Testis (tissue), 3 donors: ENCODE results near the gene ZBTB20. TPM values are rescaled to one million over a fixed set of nuclear protein-coding genes. Genes with fewer than 3 reads are reported as not detected.

Experiments used
- DNase-seq: peaks from one replicate; pipeline ENCODE4 v3.0.0-alpha.2; 2019
- H3K27ac ChIP-seq, 2 donors: fragments of 200-600 bp; sonication (generic); one replicate each; pipeline ENCODE4 v1.5.1; 2019
- H3K27me3 ChIP-seq: fragments of 200-600 bp; sonication (generic); one replicate; pipeline ENCODE4 v1.5.1; 2019
- H3K36me3 ChIP-seq: fragments of 200-600 bp; sonication (generic); one replicate; pipeline ENCODE4 v1.5.1; 2017; ENCODE audit warnings: low read depth; ENCODE audit errors: missing control alignments
- H3K4me1 ChIP-seq: fragments of 200-600 bp; sonication (generic); one replicate; pipeline ENCODE4 v1.5.1; 2019
- H3K4me3 ChIP-seq, 2 donors: fragments of 200-600 bp; sonication (generic); one replicate each; pipeline ENCODE4 v1.5.1; 2017 to 2019
- H3K9me3 ChIP-seq: fragments of 200-600 bp; sonication (generic); one replicate; pipeline ENCODE4 v1.5.1; 2017
- POLR2A ChIP-seq: fragments of 450-650 bp; IDR thresholded peaks from one replicate; pipeline ENCODE4 v1.6.1; 2017; ENCODE audit warnings: antibody characterized with exemption, mild to moderate bottlenecking, moderate library complexity
- WGBS, 2 donors: methylation state at CpG; one replicate each; pipeline ENCODE4 v1.1.5; 2018; 5-methylcytosine and 5-hydroxymethylcytosine counted together
- intact Hi-C: fragments of 100-400 bp; cut with DNase I; formaldehyde crosslinking; loops from one replicate; pipeline ENCODE4 v1.15.1; 2023; ENCODE audit warnings: low total_unique reads
- polyA plus RNA-seq: library from polyadenylated mRNA; stranded (reverse); fragments of 350-450 nt; fragmentation: Illumina TruSeq; extraction: RNeasy Lipid Tissue Mini Kit (QIAGEN cat#74804); gene quantifications from one replicate; pipeline ENCODE4 v1.2.3, GENCODE V29; 2014; ENCODE audit warnings: low read depth, low replicate concordance; ENCODE audit not compliant: insufficient read depth
- total RNA-seq, 2 donors: library from RNA; depleted of rRNA; stranded (reverse); fragments of >200 nt; gene quantifications; one replicate each; pipeline ENCODE4 v1.2.3, GENCODE V29; 2016
- TF ChIP-seq, protein P1 (sequence below), 3 experiments: fragments of 450-650 bp in 2 of 3; fragments of 200-600 bp in 1 of 3; sonication (generic) in 1 of 3; IDR thresholded peaks; one replicate each; pipeline ENCODE4 v1.5.1; 2016 to 2019; ENCODE audit warnings: antibody characterized with exemption in 3 of 3, mild to moderate bottlenecking in 2 of 3, moderate library complexity in 1 of 3

Gene ZBTB20
- total and polyA plus RNA-seq, 3 donors from 2014 or later, result 36.8 to 179 (median 126) TPM

DNA sequence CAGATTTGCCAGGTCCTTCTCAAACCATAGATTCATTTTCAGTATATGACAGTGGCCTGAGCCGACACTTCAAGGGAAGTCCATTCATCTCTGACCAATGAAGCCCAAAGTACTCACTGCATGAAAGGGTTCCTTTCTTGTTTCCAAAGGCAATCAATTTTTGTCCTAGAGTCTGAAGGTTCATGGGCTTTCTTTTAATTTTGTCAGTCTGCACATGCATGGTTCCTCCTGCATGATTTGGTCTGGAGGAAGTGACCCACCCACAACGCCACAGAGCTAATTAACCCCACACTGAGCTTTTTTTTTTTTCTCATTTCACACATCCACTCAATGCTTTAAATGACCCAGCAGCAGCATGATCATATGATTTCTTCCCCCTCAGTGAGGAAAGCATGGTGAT, 636.9 kb downstream of the ZBTB20 start:
- H3K9me3 ChIP-seq, result no peaks in the 10 kb centered on the region
- H3K4me3 ChIP-seq, result no peak overlapping the region
- WGBS, 2 donors, result 78 to 93% methylated on average over 2 of the region's 2 CpGs
- H3K27ac ChIP-seq, result no peak overlapping the region
- DNase-seq, result no peak
- TF ChIP-seq, protein P1, sequence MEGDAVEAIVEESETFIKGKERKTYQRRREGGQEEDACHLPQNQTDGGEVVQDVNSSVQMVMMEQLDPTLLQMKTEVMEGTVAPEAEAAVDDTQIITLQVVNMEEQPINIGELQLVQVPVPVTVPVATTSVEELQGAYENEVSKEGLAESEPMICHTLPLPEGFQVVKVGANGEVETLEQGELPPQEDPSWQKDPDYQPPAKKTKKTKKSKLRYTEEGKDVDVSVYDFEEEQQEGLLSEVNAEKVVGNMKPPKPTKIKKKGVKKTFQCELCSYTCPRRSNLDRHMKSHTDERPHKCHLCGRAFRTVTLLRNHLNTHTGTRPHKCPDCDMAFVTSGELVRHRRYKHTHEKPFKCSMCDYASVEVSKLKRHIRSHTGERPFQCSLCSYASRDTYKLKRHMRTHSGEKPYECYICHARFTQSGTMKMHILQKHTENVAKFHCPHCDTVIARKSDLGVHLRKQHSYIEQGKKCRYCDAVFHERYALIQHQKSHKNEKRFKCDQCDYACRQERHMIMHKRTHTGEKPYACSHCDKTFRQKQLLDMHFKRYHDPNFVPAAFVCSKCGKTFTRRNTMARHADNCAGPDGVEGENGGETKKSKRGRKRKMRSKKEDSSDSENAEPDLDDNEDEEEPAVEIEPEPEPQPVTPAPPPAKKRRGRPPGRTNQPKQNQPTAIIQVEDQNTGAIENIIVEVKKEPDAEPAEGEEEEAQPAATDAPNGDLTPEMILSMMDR (IDR thresholded peaks at IDR 0.05), result no peak
- TF ChIP-seq POLR2A, result no peak
- no peaks in the 10 kb centered on the region for H3K36me3 ChIP-seq
- H3K27me3 ChIP-seq, result no peaks in the 10 kb centered on the region
- intact Hi-C loops, result no loop called here
- no peaks in the 10 kb centered on the region for H3K4me1 ChIP-seq

DNA sequence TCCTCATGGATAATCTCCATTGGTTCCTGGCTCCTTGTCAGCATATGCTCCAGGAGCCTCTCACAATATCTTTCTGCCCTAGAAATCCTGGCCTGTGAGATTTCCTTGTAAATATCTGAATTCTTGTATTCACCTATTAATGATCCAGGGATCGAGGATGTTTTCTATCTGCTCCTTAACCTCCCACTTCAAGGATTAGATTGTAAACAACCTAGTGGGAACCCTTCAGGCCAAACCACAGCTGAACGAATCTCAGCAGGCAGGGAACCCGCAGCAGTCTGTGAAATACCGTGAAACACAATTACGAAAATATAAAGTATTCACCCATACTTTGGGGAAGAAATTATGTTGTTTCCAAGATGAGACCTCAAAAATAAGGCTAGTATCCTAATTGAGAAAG, 637.3 kb downstream of the ZBTB20 start:
- no peak overlapping the region for H3K4me3 ChIP-seq
- no peaks in the 10 kb centered on the region for H3K27me3 ChIP-seq
- H3K27ac ChIP-seq, result no peak overlapping the region
- TF ChIP-seq, protein P1 (IDR thresholded peaks at IDR 0.05), result no peak
- TF ChIP-seq POLR2A, result no peak
- H3K9me3 ChIP-seq, result no peaks in the 10 kb centered on the region
- intact Hi-C loops, result no loop called here
- 89 to 96% methylated on average over 5 of the region's 5 CpGs for WGBS, 2 donors
- no peak for DNase-seq
- H3K36me3 ChIP-seq, result no peaks in the 10 kb centered on the region
- H3K4me1 ChIP-seq, result no peaks in the 10 kb centered on the region

DNA sequence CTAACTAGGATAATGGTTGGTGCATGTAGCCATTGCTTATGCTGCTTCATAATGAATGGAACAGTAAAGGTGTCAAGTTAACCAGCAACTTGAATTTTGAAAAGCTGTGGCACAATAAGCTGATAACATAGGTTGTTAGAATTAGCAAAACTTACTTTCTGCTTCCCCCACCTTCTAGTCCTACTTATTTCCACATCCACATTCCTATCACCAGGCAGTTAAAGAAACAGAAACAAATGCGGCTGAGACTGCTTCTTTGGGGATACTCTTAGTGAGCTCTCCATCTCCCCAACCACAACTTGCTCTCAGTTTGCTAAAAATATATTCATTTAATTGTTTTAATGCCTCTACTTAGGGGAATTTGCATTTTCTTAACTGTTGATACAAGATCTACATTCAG, 638.1 kb downstream of the ZBTB20 start:
- Histone ChIP-seq H3K4me3 (no peak overlapping the region), H3K27me3 (no peaks in the 10 kb centered on the region), H3K36me3 (no peaks in the 10 kb centered on the region), H3K9me3 (no peaks in the 10 kb centered on the region), H3K4me1 (no peaks in the 10 kb centered on the region), H3K27ac (no peak overlapping the region)
- intact Hi-C loops, result no loop called here
- TF ChIP-seq, protein P1 (IDR thresholded peaks at IDR 0.05), result no peak
- no peak for TF ChIP-seq POLR2A
- 92 to 100% methylated on average over 1 of the region's 1 CpG for WGBS, 2 donors
- no peak for DNase-seq

DNA sequence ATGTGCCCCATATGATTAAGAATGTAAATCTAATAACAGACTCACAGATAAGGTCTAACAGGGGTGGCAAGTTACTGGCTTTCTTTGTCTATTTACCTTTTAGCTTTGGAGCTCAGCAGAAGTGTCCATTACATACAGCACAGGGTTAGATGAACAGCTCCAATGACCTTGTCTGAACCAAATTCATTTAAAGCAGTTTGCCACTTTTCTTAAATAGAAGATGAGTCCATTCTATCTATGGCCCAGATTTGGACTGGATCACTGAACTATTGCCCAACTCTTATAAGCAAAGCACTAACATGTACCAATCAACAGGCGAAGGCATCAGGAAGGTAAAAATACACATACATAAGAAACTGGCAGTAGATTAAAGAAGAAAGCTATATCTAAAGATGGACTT, 638.9 kb downstream of the ZBTB20 start:
- Histone ChIP-seq H3K4me3 (no peak overlapping the region), H3K27me3 (no peaks in the 10 kb centered on the region), H3K4me1 (no peaks in the 10 kb centered on the region), H3K9me3 (no peaks in the 10 kb centered on the region), H3K36me3 (no peaks in the 10 kb centered on the region), H3K27ac (no peak overlapping the region)
- TF ChIP-seq, protein P1 (IDR thresholded peaks at IDR 0.05), result no peak
- TF ChIP-seq POLR2A, result no peak
- intact Hi-C loops, result no loop called here
- 97 to 100% methylated on average over 1 of the region's 1 CpG for WGBS, 2 donors
- DNase-seq, result no peak

DNA sequence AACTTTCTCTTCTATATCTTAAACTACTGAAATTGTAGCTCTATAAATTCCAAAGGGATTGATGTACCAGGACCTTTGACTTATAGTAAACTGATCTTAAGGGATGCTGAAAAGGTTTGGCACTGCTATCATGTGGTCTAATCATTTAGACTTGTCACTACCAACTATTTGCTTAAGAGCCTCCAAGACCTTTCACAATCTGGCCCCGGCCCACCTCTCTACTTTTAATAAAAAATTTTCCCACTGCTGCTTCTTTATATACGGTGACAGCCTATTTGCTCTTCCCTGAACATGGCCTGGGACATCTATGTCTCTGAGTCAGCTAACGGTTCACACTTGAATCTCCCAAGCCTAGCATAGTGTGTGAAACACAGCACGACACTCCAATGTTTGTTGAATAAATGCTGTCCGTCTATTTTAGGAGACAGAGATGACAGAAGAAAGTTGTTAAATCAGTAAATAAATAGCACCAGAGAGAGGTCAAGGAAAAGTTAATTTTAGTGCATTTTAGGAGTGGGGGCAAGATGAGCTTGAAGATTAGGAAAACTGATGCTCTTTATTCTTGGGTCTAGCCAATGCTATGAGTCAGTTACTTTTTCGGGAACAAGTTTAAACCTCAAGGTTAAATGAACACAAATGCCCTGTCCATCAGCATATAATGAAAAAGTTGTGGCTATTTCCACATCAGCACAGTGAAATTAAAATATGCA, 640.3 kb downstream of the ZBTB20 start:
- no peaks in the 10 kb centered on the region for H3K4me1 ChIP-seq
- H3K9me3 ChIP-seq, result no peaks in the 10 kb centered on the region
- no peak overlapping the region for H3K4me3 ChIP-seq
- intact Hi-C loops, result no loop called here
- DNase-seq, result no peak
- no peaks in the 10 kb centered on the region for H3K27me3 ChIP-seq
- 57 to 65% methylated on average over 6 of the region's 6 CpGs for WGBS, 2 donors
- no peak overlapping the region for H3K27ac ChIP-seq
- H3K36me3 ChIP-seq, result no peaks in the 10 kb centered on the region
- TF ChIP-seq POLR2A, result no peak
- TF ChIP-seq, protein P1 (IDR thresholded peaks at IDR 0.05), result no peak
